Tibial nerve (tissue), 4 donors: ENCODE measurements around the gene MCEMP1. TPM values are rescaled to one million over a fixed set of nuclear protein-coding genes. Genes with fewer than 3 reads are reported as not detected.

Experiments
- DNase-seq, 2 donors: peaks; one replicate each; pipeline ENCODE4 v3.0.0-alpha.2; 2019; ENCODE audit warnings: low spot score in 2 of 2
- H3K27ac ChIP-seq, 4 donors: fragments of 200-600 bp; sonication (generic) in 3 of 4; one replicate each; pipeline ENCODE4 v1.5.1; 2017 to 2019; ENCODE audit warnings: mild to moderate bottlenecking in 1 of 4
- H3K27me3 ChIP-seq, 2 donors: fragments of 200-600 bp; sonication (generic) in 1 of 2; one replicate each; pipeline versions ENCODE4 v1.5.1 to v1.6.0; 2017 to 2019
- H3K36me3 ChIP-seq, 3 donors: fragments of 200-600 bp; sonication (generic); one replicate each; pipeline ENCODE4 v1.5.1; 2018 to 2019
- H3K4me1 ChIP-seq, 4 donors: fragments of 200-600 bp; sonication (generic) in 3 of 4; one replicate each; pipeline ENCODE4 v1.5.1; 2017 to 2019
- H3K4me3 ChIP-seq, 4 donors: fragments of 200-600 bp; sonication (generic) in 3 of 4; one replicate each; pipeline ENCODE4 v1.5.1; 2017 to 2019; ENCODE audit warnings: mild to moderate bottlenecking in 1 of 4, moderate library complexity in 1 of 4
- H3K9me3 ChIP-seq, 4 donors: fragments of 200-600 bp; sonication (generic) in 3 of 4; one replicate each; pipeline ENCODE4 v1.5.1; 2017 to 2019
- CTCF ChIP-seq, 5 experiments: fragments of 200-600 bp in 3 of 5; fragments of 450-650 bp in 2 of 5; sonication (generic) in 3 of 5; IDR thresholded peaks; one replicate each; pipeline ENCODE4 v1.5.1; 2016 to 2019; ENCODE audit warnings: antibody characterized with exemption in 5 of 5, mild to moderate bottlenecking in 3 of 5, moderate library complexity in 2 of 5
- EP300 ChIP-seq, 2 donors: sonication (generic); formaldehyde crosslinking; IDR thresholded peaks; one replicate each; pipeline ENCODE4 v1.6.1; 2017; ENCODE audit warnings: antibody characterized with exemption in 2 of 2, mild to moderate bottlenecking in 1 of 2
- POLR2A ChIP-seq, 2 donors: fragments of 450-650 bp; IDR thresholded peaks; one replicate each; pipeline ENCODE4 v1.6.1; 2017; ENCODE audit warnings: antibody characterized with exemption in 2 of 2, mild to moderate bottlenecking in 2 of 2, moderate library complexity in 2 of 2
- WGBS, 2 donors: methylation state at CpG; one replicate each; pipeline ENCODE4 v1.1.5; 2018; 5-methylcytosine and 5-hydroxymethylcytosine counted together
- total RNA-seq, 4 donors: library from RNA; depleted of rRNA; stranded (reverse); fragments of >200 nt; gene quantifications; one replicate each; pipeline ENCODE4 v1.1.0, GENCODE V29; 2016

Gene MCEMP1
- total RNA-seq, 4 donors from 2014 or later = 1.5 TPM; not detected in 3

- no peak for DNase-seq
- 75 to 82% methylated on average over 69 to 74 of the region's 74 CpGs for WGBS, 2 donors
- peaks cover 0 to 17% of the 10 kb centered on the region in 2 donors for H3K27me3 ChIP-seq
- H3K4me1 ChIP-seq = peaks cover 0 to 19% (median 10%) of the 10 kb centered on the region in 4 donors
- peak overlapping the region in 3 of 4 donors; percentile 88 to 99 (median 99) for H3K4me3 ChIP-seq
- H3K9me3 ChIP-seq = no peaks in the 10 kb centered on the region
- no peak for TF ChIP-seq POLR2A (IDR thresholded peaks at IDR 0.05)
- no peak for TF ChIP-seq CTCF (IDR thresholded peaks at IDR 0.05)
- no peak for TF ChIP-seq EP300 (IDR thresholded peaks at IDR 0.05)
- peaks cover 0 to 35% (median 0%) of the 10 kb centered on the region in 3 donors for H3K36me3 ChIP-seq
- H3K27ac ChIP-seq = no peak overlapping the region
Observed at GRCh38 chr19:7682175-7682855, 5.4 kb downstream of the MCEMP1 start.

GRCh38 chr19:7685546-7686445 lies 8.9 kb downstream of the MCEMP1 start:
- Histone ChIP-seq H3K9me3 (no peaks in the 10 kb centered on the region), H3K4me3 (no peak overlapping the region), H3K27ac (no peak overlapping the region), H3K27me3 (no peaks in the 10 kb centered on the region), H3K4me1 (peaks cover 0 to 14% (median 5%) of the 10 kb centered on the region in 4 donors), H3K36me3 (peaks cover 0 to 35% (median 0%) of the 10 kb centered on the region in 3 donors)
- no peak for TF ChIP-seq CTCF (IDR thresholded peaks at IDR 0.05)
- no peak for TF ChIP-seq POLR2A (IDR thresholded peaks at IDR 0.05)
- TF ChIP-seq EP300 (IDR thresholded peaks at IDR 0.05) = no peak
- 27 to 28% methylated on average over 19 of the region's 19 CpGs for WGBS, 2 donors
- DNase-seq = no peak

GRCh38 chr19:7687177-7687576 lies 10.3 kb downstream of the MCEMP1 start:
- Histone ChIP-seq H3K27me3 (no peaks in the 10 kb centered on the region), H3K27ac (no peak overlapping the region), H3K4me1 (peaks cover 0 to 3% (median under 1%) of the 10 kb centered on the region in 4 donors), H3K4me3 (no peak overlapping the region), H3K36me3 (peaks cover 0 to 34% (median 0%) of the 10 kb centered on the region in 3 donors), H3K9me3 (no peaks in the 10 kb centered on the region)
- 81 to 86% methylated on average over 8 to 12 of the region's 12 CpGs for WGBS, 2 donors
- no peak for TF ChIP-seq POLR2A (IDR thresholded peaks at IDR 0.05)
- no peak for TF ChIP-seq EP300 (IDR thresholded peaks at IDR 0.05)
- no peak for TF ChIP-seq CTCF (IDR thresholded peaks at IDR 0.05)
- DNase-seq = no peak

GRCh38 chr19:7689165-7689564 lies 12.3 kb downstream of the MCEMP1 start:
- Histone ChIP-seq H3K4me3 (no peak overlapping the region), H3K4me1 (no peaks in the 10 kb centered on the region), H3K27me3 (no peaks in the 10 kb centered on the region), H3K27ac (no peak overlapping the region), H3K36me3 (peaks cover 0 to 14% (median 0%) of the 10 kb centered on the region in 3 donors), H3K9me3 (no peaks in the 10 kb centered on the region)
- TF ChIP-seq CTCF (IDR thresholded peaks at IDR 0.05) (no peak), POLR2A (IDR thresholded peaks at IDR 0.05) (no peak), EP300 (IDR thresholded peaks at IDR 0.05) (no peak)
- 18 to 37% methylated on average over 23 of the region's 23 CpGs for WGBS, 2 donors
- no peak for DNase-seq
